Effector CD4-positive, alpha-beta T cell (primary cell): ENCODE data around the gene INTS13.
"Not testable (repeated sequence)": the region's sequence is repeated elsewhere in the genome, so short reads cannot be mapped to it uniquely, and the experiment has no call there.

Source experiments
- DNase-seq: peaks from one replicate; pipeline ENCODE4 v3.0.0-alpha.2; 2020

INTS13 gene

DNA sequence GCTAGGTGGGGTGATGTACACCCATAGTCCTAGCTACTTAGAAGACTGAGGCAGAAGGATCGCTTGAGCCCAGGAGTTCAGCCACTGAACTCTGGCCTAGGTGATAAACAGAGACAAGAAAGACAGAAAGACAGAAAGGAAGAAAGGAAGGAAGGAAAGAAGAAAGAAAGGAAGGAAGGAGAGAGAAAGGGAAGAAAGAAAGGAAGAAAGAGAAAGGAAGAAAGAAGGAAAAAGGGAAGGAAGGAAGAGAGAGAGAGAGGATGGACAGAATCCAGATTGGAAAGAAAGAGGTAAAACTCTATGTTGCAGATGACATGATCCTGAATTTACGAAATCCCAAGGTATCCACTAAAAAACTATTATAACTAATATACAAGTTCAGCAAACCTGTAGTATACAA lies 8.2 kb downstream of the INTS13 start:
- DNase-seq = no peak

GRCh38 chr12:26928661-26929060 lies 9.1 kb downstream of the INTS13 start:
- no peak for DNase-seq

GRCh38 chr12:26921886-26922285 lies 15.9 kb downstream of the INTS13 start:
- no peak for DNase-seq

- DNase-seq = no peak
Observed at GRCh38 chr12:26919216-26919555, 18.6 kb downstream of the INTS13 start.

DNA sequence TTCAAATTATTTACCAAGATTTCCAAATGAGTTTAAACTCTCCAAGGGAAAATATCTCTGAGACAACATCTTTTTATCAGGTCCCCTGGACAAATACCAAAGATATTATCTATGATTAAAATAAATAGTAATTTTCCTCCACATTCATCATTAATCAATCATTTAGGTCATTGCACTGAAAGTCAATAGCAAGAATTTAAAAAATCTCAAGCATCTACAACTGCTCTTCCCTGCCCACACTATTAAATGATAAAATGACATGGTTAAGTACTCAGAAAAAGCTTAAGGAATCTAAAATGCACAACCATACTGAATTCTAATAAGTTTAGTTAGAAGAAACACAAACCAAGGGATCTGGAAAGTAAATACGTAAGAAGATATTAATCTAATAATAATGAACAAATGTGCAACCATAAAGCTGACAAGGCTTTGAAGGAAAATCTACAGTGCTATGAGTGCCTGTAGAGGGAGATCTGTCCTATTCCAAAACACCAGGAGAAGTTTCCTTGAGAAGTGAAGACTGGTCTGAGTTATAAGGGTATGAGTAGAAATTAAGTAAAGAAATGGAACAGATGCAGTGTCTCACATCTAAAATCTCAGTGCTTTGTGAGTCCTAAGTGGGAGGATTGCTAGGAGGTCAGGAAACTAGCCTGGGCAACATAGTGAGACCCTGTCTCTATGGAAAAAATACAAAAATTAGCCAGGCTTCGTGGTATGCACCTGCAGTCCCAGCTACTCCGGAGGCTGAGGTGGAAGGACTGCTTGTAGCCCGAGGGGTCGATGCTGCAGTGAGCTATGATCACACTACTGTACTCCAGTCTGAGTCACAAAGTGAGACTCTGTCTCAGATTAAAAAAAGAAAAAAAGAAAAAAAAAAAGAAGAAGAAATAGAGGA lies 19.2 kb downstream of the INTS13 start:
- DNase-seq = no peak

- DNase-seq = no peak
Observed at GRCh38 chr12:26906704-26907103, 31.1 kb downstream of the INTS13 start.

- no peak for DNase-seq
Observed at GRCh38 chr12:26906024-26906423, 31.8 kb downstream of the INTS13 start.

GRCh38 chr12:26903396-26903795 lies 34.4 kb downstream of the INTS13 start:
- DNase-seq = not testable (repeated sequence)

GRCh38 chr12:26896913-26897312 lies 40.9 kb downstream of the INTS13 start:
- no peak for DNase-seq

- DNase-seq = no peak
Observed at GRCh38 chr12:26895672-26896071, 42.1 kb downstream of the INTS13 start.

GRCh38 chr12:26891704-26892103 lies 46.1 kb downstream of the INTS13 start:
- no peak for DNase-seq

GRCh38 chr12:26890784-26891183 lies 47.0 kb downstream of the INTS13 start:
- no peak for DNase-seq

DNA sequence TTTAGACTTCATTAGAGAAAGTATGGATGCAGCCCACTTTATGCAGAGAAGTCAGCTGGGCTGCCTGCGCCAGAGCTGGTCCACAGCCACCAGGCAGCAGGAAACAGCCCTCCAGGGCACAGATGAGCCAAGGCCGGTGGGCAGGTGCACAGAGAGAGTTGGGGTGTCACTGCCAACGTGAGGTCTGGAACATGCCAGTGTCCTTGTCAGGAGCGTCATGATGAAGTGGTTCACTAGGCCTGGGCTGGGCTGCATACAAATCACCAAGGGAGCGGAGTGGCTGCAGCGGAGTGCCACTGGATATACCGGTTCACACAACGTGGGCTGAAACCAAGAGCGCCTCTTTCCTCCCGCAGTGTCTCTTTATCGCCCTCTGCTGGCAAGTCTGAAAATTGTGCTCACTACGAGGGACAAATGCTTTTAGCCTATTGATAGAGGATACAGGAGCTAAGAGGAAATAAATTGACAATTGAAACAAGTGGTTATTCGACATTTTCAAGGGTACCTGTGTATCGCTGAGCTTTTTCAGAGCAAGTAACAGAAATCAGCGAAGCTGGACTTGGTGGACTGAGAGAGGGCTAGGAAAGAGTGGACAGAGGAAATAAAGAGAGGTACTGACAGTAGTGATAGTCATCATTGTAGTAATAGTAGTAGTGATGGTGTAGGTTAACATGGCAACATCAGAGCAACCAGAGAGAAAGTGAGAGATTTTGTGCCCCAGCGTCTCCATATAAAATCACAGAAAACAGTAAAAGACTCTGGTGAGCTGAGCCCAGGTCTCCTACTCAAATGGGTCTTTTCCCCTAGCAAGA lies 52.8 kb downstream of the INTS13 start:
- DNase-seq = peak; percentile 78

DNA sequence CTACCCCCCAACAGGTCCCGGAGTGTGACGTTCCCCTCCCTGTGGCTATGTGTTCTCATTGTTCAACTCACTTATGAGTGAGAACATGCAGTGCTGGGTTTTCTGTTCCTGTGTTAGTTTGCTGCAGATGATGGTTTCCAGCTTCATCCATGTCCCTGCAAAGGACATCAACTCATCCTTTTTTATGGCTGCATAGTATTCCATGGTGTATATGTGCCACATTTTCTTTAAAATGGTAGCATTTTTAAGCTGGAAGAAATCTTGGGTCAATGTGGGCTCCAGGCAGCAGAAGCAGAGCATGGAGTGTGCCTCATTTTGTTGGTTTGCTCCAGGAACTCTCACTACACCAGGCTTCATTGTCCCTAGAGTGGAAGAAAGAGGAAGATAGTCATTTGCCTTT lies 57.2 kb downstream of the INTS13 start:
- no peak for DNase-seq

- no peak for DNase-seq
Observed at GRCh38 chr12:26878661-26879119, 59.1 kb downstream of the INTS13 start.

GRCh38 chr12:26874501-26875296 lies 63.1 kb downstream of the INTS13 start:
- no peak for DNase-seq

GRCh38 chr12:26872625-26873024 lies 65.2 kb downstream of the INTS13 start:
- DNase-seq = no peak

- DNase-seq = no peak
Observed at GRCh38 chr12:26871985-26872384, 65.8 kb downstream of the INTS13 start.

DNA sequence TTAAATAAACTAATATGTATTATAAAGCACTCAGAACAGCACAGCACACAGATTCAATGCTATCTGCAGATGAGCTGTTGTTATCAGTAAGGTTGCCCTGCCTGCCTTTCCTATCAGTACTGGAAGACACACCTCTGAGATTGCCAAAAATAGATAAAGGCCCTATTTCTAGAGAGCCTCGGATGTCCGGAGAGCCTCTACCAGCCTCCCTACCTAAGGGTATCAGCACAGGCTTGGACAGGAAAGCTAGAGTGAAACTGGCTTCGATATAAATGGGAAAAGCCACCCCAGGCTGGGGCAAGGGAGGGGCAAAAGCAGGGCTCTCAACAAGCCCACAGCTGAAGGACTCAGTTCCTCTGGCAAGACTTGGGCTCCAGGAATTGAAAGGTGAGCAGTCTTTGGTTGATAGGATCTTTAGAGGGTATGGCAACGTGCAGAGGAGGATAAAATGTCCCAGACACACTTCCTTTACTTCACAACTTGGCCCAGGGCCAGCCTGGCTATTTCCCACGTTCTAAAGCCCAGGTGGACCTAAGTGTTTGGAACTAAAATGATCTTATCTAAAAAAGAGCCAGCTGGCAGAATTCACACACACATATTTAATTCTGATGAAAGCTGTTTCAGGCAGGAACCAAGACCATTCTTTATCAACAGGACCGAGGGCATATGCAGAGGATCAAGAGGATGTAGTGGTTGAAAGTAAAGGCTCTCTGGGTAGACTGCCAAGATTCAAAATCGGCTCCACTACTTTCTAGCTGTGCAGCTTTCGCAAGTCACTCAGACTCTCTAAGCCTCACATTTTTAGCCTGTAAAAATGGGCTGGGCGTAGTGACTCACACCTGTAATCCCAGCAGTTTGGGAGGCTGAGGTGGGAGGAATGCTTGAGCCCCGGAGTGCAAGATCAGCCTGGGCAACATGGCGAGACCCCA lies 67.0 kb downstream of the INTS13 start:
- no peak for DNase-seq

- DNase-seq = no peak
Observed at GRCh38 chr12:26869908-26870459, 67.8 kb downstream of the INTS13 start.

DNA sequence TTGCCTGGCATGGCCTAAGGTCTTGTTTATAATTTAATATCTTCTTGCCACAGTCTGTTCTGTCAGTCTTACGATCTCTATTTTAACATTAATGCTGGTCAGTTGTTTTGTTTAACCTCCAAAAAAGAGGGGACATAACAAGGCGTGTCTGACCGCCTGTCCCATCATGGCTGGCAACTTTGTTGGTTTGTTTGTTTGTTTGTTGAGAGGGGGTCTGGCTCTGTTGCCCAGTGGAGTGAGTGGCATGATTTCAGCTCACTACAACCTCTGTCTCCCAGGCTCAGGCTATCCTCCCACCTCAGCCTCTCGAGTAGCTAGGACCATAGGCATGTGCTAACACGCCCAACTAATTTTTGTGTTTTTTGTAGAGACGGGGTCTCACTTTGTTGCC lies 68.7 kb downstream of the INTS13 start:
- DNase-seq = no peak
